ENCODE measurements around the gene GALP. TPM values are rescaled to one million over a fixed set of nuclear protein-coding genes. Genes with fewer than 3 reads are reported as not detected.
A peak's percentile ranks its signal among the peaks of the same experiment; 100 is the strongest.

The GALP gene
- total and polyA plus RNA-seq, 9 donors = not detected

GRCh38 chr19:56139847-56140582 lies 35.8 kb upstream of the GALP start:
- H3K36me3 ChIP-seq (ENCODE audit: control insufficient read depth, insufficient read depth, low read length) = no peaks in the 10 kb centered on the region
- H3K27me3 ChIP-seq (ENCODE audit: control insufficient read depth, insufficient read depth, low read length) = no peaks in the 10 kb centered on the region
- H3K4me3 ChIP-seq (ENCODE audit: low read length) = peak overlapping the region; percentile 79
- H3K27ac ChIP-seq (ENCODE audit: low read length) = peak overlapping the region; percentile 95
- H3K4me1 ChIP-seq (ENCODE audit: control insufficient read depth, insufficient read depth, low read length) = peaks cover 23% of the 10 kb centered on the region
- peak; percentile 22 for DNase-seq
- WGBS (ENCODE audit: insufficient coverage) = 26% methylated on average over 17 of the region's 22 CpGs
- H3K9me3 ChIP-seq (replicated peaks; ENCODE audit: control insufficient read depth, low read depth, low read length) = no peaks in the 10 kb centered on the region

GRCh38 chr19:56140583-56141416 lies 35.0 kb upstream of the GALP start, which contains the start of gene ZNF444:
TSS of gene ZNF444 (plus strand) at chr19:56141287. CDS start at chr19:56146912, 5,625 bp downstream.
- WGBS (ENCODE audit: insufficient coverage) = under 1% methylated on average over 52 of the region's 56 CpGs

GRCh38 chr19:56141417-56141993 lies 34.3 kb upstream of the GALP start:
- 0% methylated on average over 10 of the region's 26 CpGs for WGBS (ENCODE audit: insufficient coverage)
- DNase-seq = peak; percentile 39
- no peaks in the 10 kb centered on the region for H3K36me3 ChIP-seq (ENCODE audit: control insufficient read depth, insufficient read depth, low read length)
- peaks cover 29% of the 10 kb centered on the region for H3K4me1 ChIP-seq (ENCODE audit: control insufficient read depth, insufficient read depth, low read length)
- H3K9me3 ChIP-seq (replicated peaks; ENCODE audit: control insufficient read depth, low read depth, low read length) = no peaks in the 10 kb centered on the region
- no peaks in the 10 kb centered on the region for H3K27me3 ChIP-seq (ENCODE audit: control insufficient read depth, insufficient read depth, low read length)
- H3K4me3 ChIP-seq (ENCODE audit: low read length) = peak overlapping the region; percentile 79
- peak overlapping the region; percentile 95 for H3K27ac ChIP-seq (ENCODE audit: low read length)

More at GRCh38 chr19:56140583-56141416, 35.0 kb upstream of the GALP start, which contains the start of gene ZNF444:
- Histone ChIP-seq H3K9me3 (replicated peaks; ENCODE audit: control insufficient read depth, low read depth, low read length) (no peaks in the 10 kb centered on the region), H3K27me3 (ENCODE audit: control insufficient read depth, insufficient read depth, low read length) (no peaks in the 10 kb centered on the region), H3K4me1 (ENCODE audit: control insufficient read depth, insufficient read depth, low read length) (peaks cover 23% of the 10 kb centered on the region), H3K27ac (ENCODE audit: low read length) (peak within 1 kb of the TSS; percentile 95), H3K36me3 (ENCODE audit: control insufficient read depth, insufficient read depth, low read length) (no peaks in the 10 kb centered on the region), H3K4me3 (ENCODE audit: low read length) (peak within 1 kb of the TSS; percentile 79)
- DNase-seq = peak; percentile 99

GRCh38 chr19:56142087-56142787 lies 33.6 kb upstream of the GALP start:
- peaks cover 35% of the 10 kb centered on the region for H3K4me1 ChIP-seq (ENCODE audit: control insufficient read depth, insufficient read depth, low read length)
- peak overlapping the region; percentile 79 for H3K4me3 ChIP-seq (ENCODE audit: low read length)
- no peak for DNase-seq
- WGBS (ENCODE audit: insufficient coverage) = 55% methylated on average over 17 of the region's 17 CpGs
- H3K36me3 ChIP-seq (ENCODE audit: control insufficient read depth, insufficient read depth, low read length) = peaks cover 3% of the 10 kb centered on the region
- H3K27ac ChIP-seq (ENCODE audit: low read length) = peak overlapping the region; percentile 95
- no peaks in the 10 kb centered on the region for H3K27me3 ChIP-seq (ENCODE audit: control insufficient read depth, insufficient read depth, low read length)
- no peaks in the 10 kb centered on the region for H3K9me3 ChIP-seq (replicated peaks; ENCODE audit: control insufficient read depth, low read depth, low read length)

GRCh38 chr19:56142897-56143434 lies 32.8 kb upstream of the GALP start:
- H3K27ac ChIP-seq (ENCODE audit: low read length) = no peak overlapping the region
- H3K27me3 ChIP-seq (ENCODE audit: control insufficient read depth, insufficient read depth, low read length) = no peaks in the 10 kb centered on the region
- no peak overlapping the region for H3K4me3 ChIP-seq (ENCODE audit: low read length)
- peaks cover 40% of the 10 kb centered on the region for H3K4me1 ChIP-seq (ENCODE audit: control insufficient read depth, insufficient read depth, low read length)
- 72% methylated on average over 2 of the region's 4 CpGs for WGBS (ENCODE audit: insufficient coverage)
- no peaks in the 10 kb centered on the region for H3K9me3 ChIP-seq (replicated peaks; ENCODE audit: control insufficient read depth, low read depth, low read length)
- peaks cover 10% of the 10 kb centered on the region for H3K36me3 ChIP-seq (ENCODE audit: control insufficient read depth, insufficient read depth, low read length)
- no peak for DNase-seq

- H3K4me3 ChIP-seq (ENCODE audit: low read length) = no peak overlapping the region
- no peak for DNase-seq
- H3K4me1 ChIP-seq (ENCODE audit: control insufficient read depth, insufficient read depth, low read length) = peaks cover 40% of the 10 kb centered on the region
- no peaks in the 10 kb centered on the region for H3K27me3 ChIP-seq (ENCODE audit: control insufficient read depth, insufficient read depth, low read length)
- H3K9me3 ChIP-seq (replicated peaks; ENCODE audit: control insufficient read depth, low read depth, low read length) = no peaks in the 10 kb centered on the region
- H3K27ac ChIP-seq (ENCODE audit: low read length) = no peak overlapping the region
- 52% methylated on average over 2 of the region's 6 CpGs for WGBS (ENCODE audit: insufficient coverage)
- peaks cover 19% of the 10 kb centered on the region for H3K36me3 ChIP-seq (ENCODE audit: control insufficient read depth, insufficient read depth, low read length)
Measured at GRCh38 chr19:56144376-56144775, 31.4 kb upstream of the GALP start.

GRCh38 chr19:56144831-56145230 lies 31.0 kb upstream of the GALP start:
- Histone ChIP-seq H3K9me3 (replicated peaks; ENCODE audit: control insufficient read depth, low read depth, low read length) (no peaks in the 10 kb centered on the region), H3K27me3 (ENCODE audit: control insufficient read depth, insufficient read depth, low read length) (no peaks in the 10 kb centered on the region), H3K36me3 (ENCODE audit: control insufficient read depth, insufficient read depth, low read length) (peaks cover 23% of the 10 kb centered on the region), H3K27ac (ENCODE audit: low read length) (no peak overlapping the region), H3K4me1 (ENCODE audit: control insufficient read depth, insufficient read depth, low read length) (peaks cover 39% of the 10 kb centered on the region), H3K4me3 (ENCODE audit: low read length) (no peak overlapping the region)
- DNase-seq = no peak
- 94% methylated on average over 8 of the region's 12 CpGs for WGBS (ENCODE audit: insufficient coverage)

- Histone ChIP-seq H3K36me3 (ENCODE audit: control insufficient read depth, insufficient read depth, low read length) (peaks cover 25% of the 10 kb centered on the region), H3K4me3 (ENCODE audit: low read length) (no peak overlapping the region), H3K27ac (ENCODE audit: low read length) (no peak overlapping the region), H3K4me1 (ENCODE audit: control insufficient read depth, insufficient read depth, low read length) (peaks cover 32% of the 10 kb centered on the region), H3K27me3 (ENCODE audit: control insufficient read depth, insufficient read depth, low read length) (no peaks in the 10 kb centered on the region), H3K9me3 (replicated peaks; ENCODE audit: control insufficient read depth, low read depth, low read length) (no peaks in the 10 kb centered on the region)
- WGBS (ENCODE audit: insufficient coverage) = 92% methylated on average over 8 of the region's 10 CpGs
- no peak for DNase-seq
Measured at GRCh38 chr19:56145698-56146097, 30.1 kb upstream of the GALP start.

GRCh38 chr19:56146904-56147303 lies 28.9 kb upstream of the GALP start:
- 88% methylated on average over 31 of the region's 31 CpGs for WGBS (ENCODE audit: insufficient coverage)
- H3K4me3 ChIP-seq (ENCODE audit: low read length) = no peak overlapping the region
- no peak for DNase-seq

More at GRCh38 chr19:56146904-56147303, 28.9 kb upstream of the GALP start:
- Histone ChIP-seq H3K27me3 (ENCODE audit: control insufficient read depth, insufficient read depth, low read length) (no peaks in the 10 kb centered on the region), H3K27ac (ENCODE audit: low read length) (peak overlapping the region; percentile 47), H3K36me3 (ENCODE audit: control insufficient read depth, insufficient read depth, low read length) (peaks cover 25% of the 10 kb centered on the region), H3K9me3 (replicated peaks; ENCODE audit: control insufficient read depth, low read depth, low read length) (no peaks in the 10 kb centered on the region), H3K4me1 (ENCODE audit: control insufficient read depth, insufficient read depth, low read length) (peaks cover 28% of the 10 kb centered on the region)
